Progenitor cell of endocrine pancreas (in vitro differentiated cells): ENCODE measurements around the gene DIS3L2. TPM values are rescaled to one million over a fixed set of nuclear protein-coding genes. Genes with fewer than 3 reads are reported as not detected.

Experiments used
- DNase-seq: peaks from one replicate; pipeline ENCODE4 v3.0.0; 2021; ENCODE audit warnings: low spot score; ENCODE audit not compliant: unreplicated experiment
- H3K27ac Mint-ChIP-seq: 2 replicates; pipeline ENCODE4 v1.8.0; 2021; ENCODE audit warnings: mild to moderate bottlenecking, moderate library complexity, mixed read lengths
- H3K27me3 Mint-ChIP-seq: 2 replicates; pipeline ENCODE4 v1.8.0; 2021; ENCODE audit warnings: mixed read lengths
- H3K36me3 Mint-ChIP-seq: 2 replicates; pipeline ENCODE4 v1.8.0; 2022; ENCODE audit warnings: mixed read lengths; ENCODE audit not compliant: insufficient read depth
- H3K4me1 Mint-ChIP-seq: 2 replicates; pipeline ENCODE4 v1.8.0; 2021; ENCODE audit warnings: low read depth, mixed read lengths
- H3K4me3 Mint-ChIP-seq: 2 replicates; pipeline ENCODE4 v1.8.0; 2021; ENCODE audit warnings: low read depth, mild to moderate bottlenecking, moderate library complexity, mixed read lengths
- H3K9me3 Mint-ChIP-seq: 2 replicates; pipeline ENCODE4 v1.8.0; 2021; ENCODE audit warnings: low read depth, mixed read lengths
- total RNA-seq: library from RNA; stranded (reverse); gene quantifications from 2 replicates; pipeline ENCODE4 v1.2.1, GENCODE V29; 2021
- TF ChIP-seq, protein P1 (sequence below): fragments of 200-600 bp; sonication (generic); IDR thresholded peaks from one replicate; pipeline ENCODE4 v1.5.0; 2021; ENCODE audit warnings: antibody characterized with exemption, mild to moderate bottlenecking; ENCODE audit not compliant: unreplicated experiment

Gene DIS3L2
- total RNA-seq, 1 donor from 2014 or later, result 59.3 TPM

DNA sequence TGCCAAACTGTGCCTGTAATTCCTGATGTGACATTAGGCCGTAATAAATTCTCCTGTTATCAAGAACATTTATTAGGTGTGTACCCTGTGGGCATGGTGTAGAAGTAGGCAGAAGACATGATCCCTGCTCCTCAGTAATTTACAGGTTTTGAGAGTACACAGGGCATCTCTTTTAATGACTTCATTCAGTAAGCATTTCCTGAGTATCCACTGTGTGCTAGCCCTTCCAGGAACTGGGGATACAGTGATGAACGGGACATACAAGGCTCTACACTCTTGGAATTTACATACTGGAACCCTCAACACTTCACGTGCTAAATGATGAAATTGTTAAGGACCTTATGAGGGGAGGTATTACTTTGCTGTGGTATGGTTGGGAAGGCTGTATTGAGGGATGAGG lies 30.2 kb downstream of the DIS3L2 start:
- Mint-ChIP-seq H3K27me3 (no peaks in the 10 kb centered on the region), H3K27ac (no peak overlapping the region), H3K9me3 (no peaks in the 10 kb centered on the region), H3K4me1 (no peaks in the 10 kb centered on the region), H3K36me3 (no peaks in the 10 kb centered on the region), H3K4me3 (no peak overlapping the region)
- TF ChIP-seq, protein P1, sequence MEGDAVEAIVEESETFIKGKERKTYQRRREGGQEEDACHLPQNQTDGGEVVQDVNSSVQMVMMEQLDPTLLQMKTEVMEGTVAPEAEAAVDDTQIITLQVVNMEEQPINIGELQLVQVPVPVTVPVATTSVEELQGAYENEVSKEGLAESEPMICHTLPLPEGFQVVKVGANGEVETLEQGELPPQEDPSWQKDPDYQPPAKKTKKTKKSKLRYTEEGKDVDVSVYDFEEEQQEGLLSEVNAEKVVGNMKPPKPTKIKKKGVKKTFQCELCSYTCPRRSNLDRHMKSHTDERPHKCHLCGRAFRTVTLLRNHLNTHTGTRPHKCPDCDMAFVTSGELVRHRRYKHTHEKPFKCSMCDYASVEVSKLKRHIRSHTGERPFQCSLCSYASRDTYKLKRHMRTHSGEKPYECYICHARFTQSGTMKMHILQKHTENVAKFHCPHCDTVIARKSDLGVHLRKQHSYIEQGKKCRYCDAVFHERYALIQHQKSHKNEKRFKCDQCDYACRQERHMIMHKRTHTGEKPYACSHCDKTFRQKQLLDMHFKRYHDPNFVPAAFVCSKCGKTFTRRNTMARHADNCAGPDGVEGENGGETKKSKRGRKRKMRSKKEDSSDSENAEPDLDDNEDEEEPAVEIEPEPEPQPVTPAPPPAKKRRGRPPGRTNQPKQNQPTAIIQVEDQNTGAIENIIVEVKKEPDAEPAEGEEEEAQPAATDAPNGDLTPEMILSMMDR, result no peak
- DNase-seq, result no peak

DNA sequence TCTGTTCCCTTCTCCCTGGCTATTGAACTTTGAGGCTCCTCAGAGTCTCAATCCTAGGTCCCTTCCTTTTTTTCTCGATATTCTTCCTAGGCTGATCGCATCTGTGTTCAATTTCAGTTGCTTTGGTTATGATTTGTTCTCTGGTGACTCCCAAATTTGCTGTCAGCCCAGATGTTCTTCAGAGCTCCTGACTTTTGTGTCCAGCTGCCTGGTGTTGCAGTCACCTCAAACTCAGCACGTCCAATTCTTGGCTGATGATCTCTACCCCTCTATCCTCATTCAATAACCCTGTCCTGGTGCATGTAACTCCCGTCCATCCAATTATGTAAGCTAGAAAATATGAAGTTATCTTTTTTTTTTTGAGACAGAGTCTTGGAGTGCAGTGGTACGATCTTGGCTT lies 31.4 kb downstream of the DIS3L2 start:
- H3K4me3 Mint-ChIP-seq, result no peak overlapping the region

DNA sequence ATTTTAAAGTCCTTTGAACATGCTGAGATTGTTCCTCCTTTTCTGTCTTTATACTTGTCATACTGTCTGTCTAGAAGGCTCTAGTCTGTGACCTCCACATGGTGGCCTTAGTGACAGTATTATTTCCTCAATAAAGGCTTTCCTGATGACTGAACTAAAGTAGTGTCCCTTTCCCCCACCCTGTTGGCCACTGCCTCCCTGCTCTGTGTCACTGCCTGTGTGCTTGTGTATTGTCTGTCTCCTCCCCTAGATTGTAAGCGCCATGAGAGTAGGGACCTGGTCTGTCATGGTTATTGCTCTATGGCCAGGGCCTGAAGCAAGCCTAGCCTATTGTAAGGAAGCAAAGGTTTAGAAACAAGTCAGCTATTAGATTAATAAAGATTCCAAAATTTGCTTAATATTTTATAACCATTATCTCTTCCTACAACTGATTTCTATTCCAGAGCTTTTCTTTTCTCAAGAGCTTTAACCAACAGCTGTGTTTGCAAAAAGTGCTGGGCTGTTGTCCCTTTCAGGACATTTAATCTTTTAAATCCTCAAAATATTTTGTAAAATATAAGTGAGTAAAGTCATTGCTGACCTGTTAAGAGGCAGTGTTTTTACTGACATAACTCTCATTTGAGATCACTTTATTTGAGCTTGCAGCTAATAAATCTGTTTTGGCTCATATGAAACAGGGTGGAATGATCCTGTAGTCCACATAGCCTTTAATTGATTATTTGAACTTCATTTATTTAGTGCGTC lies 35.5 kb downstream of the DIS3L2 start:
- Mint-ChIP-seq H3K4me1 (no peaks in the 10 kb centered on the region), H3K27ac (no peak overlapping the region)

More for the DNA sequence above, 31.4 kb downstream of the DIS3L2 start:
- Mint-ChIP-seq H3K27ac (no peak overlapping the region), H3K9me3 (no peaks in the 10 kb centered on the region), H3K36me3 (no peaks in the 10 kb centered on the region), H3K4me1 (no peaks in the 10 kb centered on the region), H3K27me3 (no peaks in the 10 kb centered on the region)
- DNase-seq, result no peak
- TF ChIP-seq, protein P1, result no peak

DNA sequence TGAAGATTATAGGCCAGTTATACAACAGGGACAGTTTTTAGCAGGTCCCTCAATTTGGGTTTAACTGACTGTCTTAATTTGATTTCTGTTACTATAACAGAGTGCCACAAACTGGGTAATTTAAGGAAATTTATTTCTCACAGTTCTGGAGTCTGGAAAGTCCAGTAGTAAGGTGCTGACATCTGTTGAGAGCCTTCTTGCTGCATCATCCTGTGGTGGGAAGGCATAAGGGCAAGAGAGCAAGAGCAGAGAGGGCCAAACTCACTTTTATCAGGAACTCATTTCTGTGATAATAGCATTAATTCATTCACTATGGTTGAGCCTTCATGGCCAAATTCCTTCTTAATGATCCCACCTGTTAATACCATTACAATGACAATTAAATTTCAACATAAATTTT lies 36.5 kb downstream of the DIS3L2 start:
- Mint-ChIP-seq H3K4me3 (no peak overlapping the region), H3K27me3 (no peaks in the 10 kb centered on the region), H3K9me3 (no peaks in the 10 kb centered on the region), H3K4me1 (no peaks in the 10 kb centered on the region), H3K36me3 (no peaks in the 10 kb centered on the region), H3K27ac (no peak overlapping the region)
- TF ChIP-seq, protein P1, result no peak
- no peak for DNase-seq

More for the DNA sequence above, 35.5 kb downstream of the DIS3L2 start:
- no peaks in the 10 kb centered on the region for H3K27me3 Mint-ChIP-seq
- TF ChIP-seq, protein P1, result no peak
- no peaks in the 10 kb centered on the region for H3K36me3 Mint-ChIP-seq
- no peaks in the 10 kb centered on the region for H3K9me3 Mint-ChIP-seq
- H3K4me3 Mint-ChIP-seq, result no peak overlapping the region
- DNase-seq, result no peak

DNA sequence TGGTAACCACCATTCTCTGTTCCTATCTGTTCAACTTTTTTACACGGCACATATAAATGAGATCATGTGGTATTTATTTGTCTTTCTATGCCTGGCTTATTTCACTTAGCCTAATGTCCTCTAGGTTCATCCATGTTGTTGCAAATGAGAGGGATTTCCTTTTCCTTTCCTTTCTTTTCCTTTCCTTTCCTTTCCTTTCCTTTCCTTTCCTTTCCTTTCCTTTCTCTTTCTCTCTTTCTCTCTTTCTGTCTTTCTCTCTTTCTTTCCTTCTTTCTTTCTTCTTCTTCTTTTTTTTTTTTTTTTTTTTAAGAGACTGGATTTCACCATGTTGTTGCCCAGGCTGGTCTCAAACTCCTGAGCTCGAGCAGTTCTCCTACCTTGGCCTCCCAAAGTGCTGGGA lies 38.9 kb downstream of the DIS3L2 start:
- H3K27me3 Mint-ChIP-seq, result no peaks in the 10 kb centered on the region
- TF ChIP-seq, protein P1, result no peak
- H3K4me1 Mint-ChIP-seq, result no peaks in the 10 kb centered on the region
- no peak for DNase-seq
- no peak overlapping the region for H3K4me3 Mint-ChIP-seq
- no peaks in the 10 kb centered on the region for H3K36me3 Mint-ChIP-seq
- H3K27ac Mint-ChIP-seq, result no peak overlapping the region
- H3K9me3 Mint-ChIP-seq, result no peaks in the 10 kb centered on the region
